Left ventricle myocardium inferior (tissue), 1 donor: ENCODE results near the gene MATK. TPM values are rescaled to one million over a fixed set of nuclear protein-coding genes. Genes with fewer than 3 reads are reported as not detected.

Experiments used
- DNase-seq: peaks from one replicate; pipeline ENCODE4 v3.0.0-alpha.2; 2020
- H3K27ac ChIP-seq: fragments of 200-600 bp; replicated peaks from 2 replicates; pipeline ENCODE4 v1.8.0; 2021
- H3K27me3 ChIP-seq: fragments of 200-600 bp; 2 replicates; pipeline ENCODE4 v1.8.0; 2021; ENCODE audit warnings: low read depth
- H3K36me3 ChIP-seq: fragments of 200-600 bp; 2 replicates; pipeline ENCODE4 v1.8.0; 2021
- H3K4me1 ChIP-seq: fragments of 200-600 bp; 2 replicates; pipeline ENCODE4 v1.8.0; 2021
- H3K4me3 ChIP-seq: fragments of 200-600 bp; 2 replicates; pipeline ENCODE4 v1.8.0; 2021; ENCODE audit warnings: mild to moderate bottlenecking, moderate library complexity
- H3K9me3 ChIP-seq: fragments of 200-600 bp; replicated peaks from 2 replicates; pipeline ENCODE4 v1.8.0; 2021
- intact Hi-C: fragments of 100-400 bp; cut with micrococcal nuclease; formaldehyde crosslinking; loops from one replicate; pipeline ENCODE4 v1.11.0; 2022
- total RNA-seq: library from RNA; stranded (reverse); fragmentation: NEBNext Ultra II Directional; extraction: Animal tissue kit (Norgen Biotek cat#: 25700); gene quantifications from one replicate; pipeline ENCODE4 v1.2.1, GENCODE V29; 2021
- TF ChIP-seq, protein P1 (sequence below): fragments of 200-600 bp; IDR thresholded peaks from 2 replicates; pipeline ENCODE4 v1.8.0; 2021; ENCODE audit warnings: antibody characterized with exemption, mild to moderate bottlenecking, borderline replicate concordance
- donor health status: DM: no; HTN: yes; CAD: no; lungs with severe emphysema.

Gene MATK
- total RNA-seq, 1 donor from 2014 or later, result 0.14 TPM

DNA sequence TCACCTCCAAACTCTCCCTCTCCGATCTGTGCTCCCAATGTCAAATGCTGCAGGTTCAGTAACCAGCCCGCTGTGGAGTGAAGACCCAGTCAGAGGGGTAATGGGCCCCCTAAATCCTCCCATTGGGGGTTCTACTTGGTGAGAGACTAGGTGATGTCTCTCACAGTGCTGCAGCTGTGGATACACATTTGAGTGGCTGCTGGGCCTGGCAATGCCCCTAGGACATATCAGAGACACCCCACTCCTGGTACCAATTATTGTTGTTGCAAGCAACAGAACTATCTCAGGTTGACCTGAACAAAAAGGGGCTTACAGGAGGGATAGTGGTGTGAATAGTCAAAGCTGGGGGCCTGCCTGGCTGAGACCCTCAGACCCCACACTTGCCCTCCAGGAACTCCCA, 4.6 kb downstream of the MATK start:
- no peak for DNase-seq
- H3K27ac ChIP-seq, result no peak overlapping the region
- TF ChIP-seq, protein P1, sequence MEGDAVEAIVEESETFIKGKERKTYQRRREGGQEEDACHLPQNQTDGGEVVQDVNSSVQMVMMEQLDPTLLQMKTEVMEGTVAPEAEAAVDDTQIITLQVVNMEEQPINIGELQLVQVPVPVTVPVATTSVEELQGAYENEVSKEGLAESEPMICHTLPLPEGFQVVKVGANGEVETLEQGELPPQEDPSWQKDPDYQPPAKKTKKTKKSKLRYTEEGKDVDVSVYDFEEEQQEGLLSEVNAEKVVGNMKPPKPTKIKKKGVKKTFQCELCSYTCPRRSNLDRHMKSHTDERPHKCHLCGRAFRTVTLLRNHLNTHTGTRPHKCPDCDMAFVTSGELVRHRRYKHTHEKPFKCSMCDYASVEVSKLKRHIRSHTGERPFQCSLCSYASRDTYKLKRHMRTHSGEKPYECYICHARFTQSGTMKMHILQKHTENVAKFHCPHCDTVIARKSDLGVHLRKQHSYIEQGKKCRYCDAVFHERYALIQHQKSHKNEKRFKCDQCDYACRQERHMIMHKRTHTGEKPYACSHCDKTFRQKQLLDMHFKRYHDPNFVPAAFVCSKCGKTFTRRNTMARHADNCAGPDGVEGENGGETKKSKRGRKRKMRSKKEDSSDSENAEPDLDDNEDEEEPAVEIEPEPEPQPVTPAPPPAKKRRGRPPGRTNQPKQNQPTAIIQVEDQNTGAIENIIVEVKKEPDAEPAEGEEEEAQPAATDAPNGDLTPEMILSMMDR, result no peak
- H3K4me1 ChIP-seq, result peaks cover 8% of the 10 kb centered on the region
- intact Hi-C loops, result no loop called here
- H3K4me3 ChIP-seq, result no peak overlapping the region
- no peaks in the 10 kb centered on the region for H3K36me3 ChIP-seq
- peaks cover 52% of the 10 kb centered on the region for H3K27me3 ChIP-seq
- peaks cover 25% of the 10 kb centered on the region for H3K9me3 ChIP-seq

DNA sequence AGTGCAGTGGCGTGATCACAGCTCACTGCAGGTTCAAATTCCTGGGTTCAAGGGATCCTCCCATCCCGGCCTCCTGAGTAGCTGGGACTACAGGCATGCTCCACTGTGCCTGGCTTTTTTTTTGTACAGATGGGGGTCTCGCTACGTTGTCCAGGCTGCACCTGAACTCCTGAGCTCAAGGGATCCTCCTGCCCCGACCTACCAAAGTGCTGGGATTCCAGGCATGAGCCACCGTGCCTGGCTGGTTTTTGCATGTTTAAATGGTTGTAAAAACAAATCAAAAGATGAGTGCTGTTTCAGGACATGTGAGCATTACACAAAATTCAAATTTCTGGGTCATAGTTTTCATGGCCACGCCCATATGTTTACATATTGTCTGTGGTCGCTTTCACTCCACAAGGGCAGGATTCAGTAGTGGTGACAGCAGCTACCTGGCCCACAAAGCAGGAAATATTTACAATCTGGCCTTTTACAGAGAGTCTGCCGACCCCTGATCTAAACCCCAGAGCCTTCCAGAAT, 5.3 kb downstream of the MATK start:
- DNase-seq, result no peak
- intact Hi-C loops, result no loop called here

DNA sequence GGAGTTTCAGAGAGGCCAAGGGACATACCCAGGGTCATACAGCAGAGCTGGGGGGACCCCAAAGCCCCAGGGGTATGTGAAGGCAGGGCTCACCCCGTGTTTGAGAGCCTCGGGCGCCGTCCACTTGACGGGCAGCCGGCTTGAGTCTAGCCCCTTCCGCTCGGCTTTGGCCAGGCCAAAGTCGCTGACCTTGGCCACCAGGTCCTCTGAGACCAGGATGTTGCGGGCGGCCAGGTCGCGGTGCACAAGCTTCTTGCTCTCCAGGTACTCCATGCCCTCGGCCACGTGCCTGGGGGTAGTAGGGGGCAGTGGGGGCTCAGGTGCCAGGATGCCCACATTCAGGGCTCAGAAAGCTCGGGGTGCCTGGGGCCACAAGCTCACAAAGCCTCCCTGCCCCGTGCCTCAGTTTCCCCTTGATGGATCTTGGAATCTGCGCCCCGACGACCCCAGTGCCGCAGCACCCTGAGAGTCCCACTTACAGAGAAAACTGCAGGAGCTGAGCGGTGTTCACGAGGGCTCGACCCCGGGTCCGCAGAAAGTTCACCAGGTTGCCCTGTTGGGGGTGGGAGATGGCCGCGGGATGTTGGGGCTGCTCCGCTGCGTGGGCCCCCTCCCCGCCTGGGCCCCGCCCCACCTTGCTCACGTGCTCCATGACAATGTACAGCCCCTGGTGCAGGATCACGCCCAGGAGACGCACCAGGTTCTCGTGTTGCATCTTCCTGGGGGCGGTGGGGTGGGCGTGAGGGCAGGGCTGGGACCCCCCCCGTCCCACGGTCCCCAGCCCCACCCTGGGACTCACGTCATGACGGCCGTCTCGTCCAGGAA, 7.1 kb downstream of the MATK start:
- Histone ChIP-seq H3K4me1 (no peaks in the 10 kb centered on the region), H3K9me3 (peaks cover 25% of the 10 kb centered on the region), H3K27ac (no peak overlapping the region), H3K4me3 (no peak overlapping the region), H3K36me3 (no peaks in the 10 kb centered on the region), H3K27me3 (peaks cover 27% of the 10 kb centered on the region)
- no peak for DNase-seq
- intact Hi-C loops, result no loop called here
- TF ChIP-seq, protein P1, result no peak

More for the DNA sequence above, 5.3 kb downstream of the MATK start:
- Histone ChIP-seq H3K36me3 (no peaks in the 10 kb centered on the region), H3K4me3 (no peak overlapping the region), H3K27ac (no peak overlapping the region), H3K27me3 (peaks cover 45% of the 10 kb centered on the region), H3K4me1 (peaks cover 5% of the 10 kb centered on the region), H3K9me3 (peaks cover 25% of the 10 kb centered on the region)
- TF ChIP-seq, protein P1, result no peak

DNA sequence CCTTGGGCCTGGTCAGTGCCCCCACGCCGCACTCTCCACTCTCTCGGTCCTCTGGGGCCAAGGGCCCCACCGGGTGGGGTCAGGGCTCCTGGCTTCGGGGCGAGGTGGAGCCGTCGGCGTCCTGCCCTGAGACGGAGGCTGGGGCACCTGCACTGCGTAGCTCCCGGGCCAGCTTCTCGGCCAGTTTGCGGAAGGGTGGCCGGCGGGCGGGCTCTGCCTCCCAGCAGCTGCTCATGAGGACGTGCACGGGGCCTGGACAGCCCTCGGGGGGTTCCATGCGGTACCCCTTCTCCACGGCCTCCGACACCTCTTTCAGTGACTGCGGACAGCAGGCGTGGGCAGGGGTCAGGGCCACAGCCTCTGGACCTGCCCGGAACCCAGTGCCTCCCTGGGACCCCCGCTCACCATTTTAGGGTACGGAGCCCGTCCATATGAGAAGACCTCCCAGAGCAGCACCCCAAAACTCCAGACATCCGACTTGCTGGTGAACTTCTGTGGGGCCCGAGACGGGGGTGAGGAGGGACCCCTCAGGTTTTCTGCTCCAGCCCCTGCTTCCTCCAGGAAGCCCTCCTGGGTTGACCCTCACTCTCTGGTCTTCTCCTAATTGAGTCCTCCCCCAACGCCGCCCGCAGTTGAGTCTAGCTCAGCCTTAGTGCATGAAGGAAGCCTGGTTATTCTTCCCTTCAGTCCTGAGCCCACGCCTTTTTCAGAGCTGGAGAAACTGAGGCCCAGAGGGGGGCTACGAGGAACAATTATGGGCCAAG, 7.9 kb downstream of the MATK start:
- Histone ChIP-seq H3K9me3 (peaks cover 25% of the 10 kb centered on the region), H3K27ac (no peak overlapping the region), H3K4me3 (no peak overlapping the region), H3K4me1 (no peaks in the 10 kb centered on the region), H3K36me3 (no peaks in the 10 kb centered on the region), H3K27me3 (peaks cover 19% of the 10 kb centered on the region)
- no peak for DNase-seq
- TF ChIP-seq, protein P1, result no peak
- intact Hi-C loops, result no loop called here

DNA sequence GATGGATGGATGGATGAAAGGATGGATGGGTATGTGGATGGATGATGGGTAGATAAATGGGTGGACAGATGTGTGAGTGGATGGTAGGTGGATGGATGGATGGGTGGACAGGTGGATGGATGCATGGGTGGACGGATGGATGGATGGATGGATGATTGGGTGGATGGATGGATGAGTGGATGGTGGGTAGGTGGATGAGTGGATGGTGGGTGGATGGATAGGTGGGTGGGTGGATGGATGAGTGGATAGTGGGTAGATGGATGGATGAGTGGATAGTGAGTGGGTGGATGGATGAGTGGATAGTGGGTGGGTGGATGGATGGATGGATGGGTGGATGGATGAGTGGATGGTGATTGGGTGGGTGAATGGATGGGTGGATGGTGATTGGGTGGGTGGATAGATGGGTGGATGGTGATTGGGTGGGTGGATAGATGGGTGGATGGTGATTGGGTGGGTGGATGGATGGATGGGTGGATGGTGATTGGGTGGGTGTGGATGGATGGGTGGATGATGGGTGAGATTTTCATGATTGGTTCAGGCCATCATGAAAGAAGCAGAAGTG, 9.6 kb downstream of the MATK start:
- no peaks in the 10 kb centered on the region for H3K4me1 ChIP-seq
- no peak for DNase-seq
- H3K27me3 ChIP-seq, result peaks cover 5% of the 10 kb centered on the region
- TF ChIP-seq, protein P1, result no peak
- intact Hi-C loops, result no loop called here
- H3K27ac ChIP-seq, result no peak overlapping the region
- H3K36me3 ChIP-seq, result no peaks in the 10 kb centered on the region
- peaks cover 11% of the 10 kb centered on the region for H3K9me3 ChIP-seq
- H3K4me3 ChIP-seq, result no peak overlapping the region
